ENCODE data around the gene LYST.

DNA sequence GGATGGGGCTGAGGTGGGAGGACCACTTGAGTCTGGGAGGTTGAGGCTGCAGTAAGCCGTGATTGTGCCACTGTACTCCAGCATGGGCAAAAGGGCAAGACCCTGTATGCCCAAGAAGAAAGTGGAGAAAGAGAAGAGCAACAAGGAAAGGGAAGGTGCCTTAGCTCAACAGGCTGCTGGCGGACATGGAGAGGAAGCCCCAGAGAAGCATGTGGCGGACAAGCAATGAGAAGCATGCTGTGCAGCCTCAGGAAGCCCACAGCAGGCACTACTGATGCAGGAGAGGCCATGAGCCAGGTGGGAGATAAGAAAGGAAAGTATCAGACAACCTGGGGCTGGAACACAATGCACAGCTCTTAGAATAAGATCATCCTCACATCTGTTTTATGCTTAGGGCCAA, 184.5 kb downstream of the LYST start:
- no peak for TF ChIP-seq POLR2AphosphoS5 (IDR thresholded peaks at IDR 0.05)
- TF ChIP-seq, protein P1, sequence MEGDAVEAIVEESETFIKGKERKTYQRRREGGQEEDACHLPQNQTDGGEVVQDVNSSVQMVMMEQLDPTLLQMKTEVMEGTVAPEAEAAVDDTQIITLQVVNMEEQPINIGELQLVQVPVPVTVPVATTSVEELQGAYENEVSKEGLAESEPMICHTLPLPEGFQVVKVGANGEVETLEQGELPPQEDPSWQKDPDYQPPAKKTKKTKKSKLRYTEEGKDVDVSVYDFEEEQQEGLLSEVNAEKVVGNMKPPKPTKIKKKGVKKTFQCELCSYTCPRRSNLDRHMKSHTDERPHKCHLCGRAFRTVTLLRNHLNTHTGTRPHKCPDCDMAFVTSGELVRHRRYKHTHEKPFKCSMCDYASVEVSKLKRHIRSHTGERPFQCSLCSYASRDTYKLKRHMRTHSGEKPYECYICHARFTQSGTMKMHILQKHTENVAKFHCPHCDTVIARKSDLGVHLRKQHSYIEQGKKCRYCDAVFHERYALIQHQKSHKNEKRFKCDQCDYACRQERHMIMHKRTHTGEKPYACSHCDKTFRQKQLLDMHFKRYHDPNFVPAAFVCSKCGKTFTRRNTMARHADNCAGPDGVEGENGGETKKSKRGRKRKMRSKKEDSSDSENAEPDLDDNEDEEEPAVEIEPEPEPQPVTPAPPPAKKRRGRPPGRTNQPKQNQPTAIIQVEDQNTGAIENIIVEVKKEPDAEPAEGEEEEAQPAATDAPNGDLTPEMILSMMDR (IDR thresholded peaks at IDR 0.05 in 8 of 11, conservative IDR thresholded peaks at IDR 0.05 in 3 of 11): no peak

All from spleen (tissue), 7 donors.